Lung (tissue), 12 donors: ENCODE measurements around the gene SULF2. TPM values are rescaled to one million over a fixed set of nuclear protein-coding genes. Genes with fewer than 3 reads are reported as not detected.
A peak's percentile ranks its signal among the peaks of the same experiment; 100 is the strongest.

Experiments
- ATAC-seq: fragments of 200-7000 bp; cut with Tn5 transposase; one replicate; pipeline ENCODE4 v1.9.1; 2020; ENCODE audit warnings: moderate number of reproducible peaks; ENCODE audit not compliant: insufficient read depth, low FRiP score
- DNase-seq, 3 donors: peaks; one replicate each; pipeline ENCODE4 v3.0.0-alpha.2; 2013 to 2017
- H3K27ac ChIP-seq, 2 donors: one replicate each; pipeline ENCODE4 v1.5.1; 2013; ENCODE audit warnings: mild to moderate bottlenecking in 2 of 2, moderate library complexity in 2 of 2, control low read depth in 1 of 2, inconsistent platforms in 1 of 2, low read depth in 1 of 2, low read length in 1 of 2
- H3K27me3 ChIP-seq, 3 donors: one replicate each; pipeline ENCODE4 v1.5.1; 2013; ENCODE audit warnings: low read length in 2 of 3; ENCODE audit not compliant: control insufficient read depth in 3 of 3, insufficient read depth in 3 of 3
- H3K36me3 ChIP-seq, 4 donors: one replicate each; pipeline ENCODE4 v1.5.1; 2013; ENCODE audit warnings: low read length in 4 of 4, mild to moderate bottlenecking in 1 of 4, moderate library complexity in 1 of 4; ENCODE audit not compliant: control insufficient read depth in 4 of 4, insufficient read depth in 4 of 4
- H3K4me1 ChIP-seq, 5 donors: one replicate each; pipeline ENCODE4 v1.5.1; 2013; ENCODE audit warnings: low read length in 5 of 5, mild to moderate bottlenecking in 2 of 5, moderate library complexity in 1 of 5; ENCODE audit not compliant: control insufficient read depth in 5 of 5, insufficient read depth in 5 of 5
- H3K4me3 ChIP-seq: one replicate; pipeline ENCODE4 v1.5.1; 2013; ENCODE audit warnings: mild to moderate bottlenecking, control low read depth, moderate library complexity
- H3K9ac ChIP-seq, 2 donors: one replicate each; pipeline ENCODE4 v1.5.1; 2013; ENCODE audit warnings: low read length in 2 of 2, control low read depth in 1 of 2; ENCODE audit not compliant: insufficient read depth in 1 of 2
- H3K9me3 ChIP-seq, 4 donors: one replicate each; pipeline ENCODE4 v1.5.1; 2013; ENCODE audit warnings: low read length in 3 of 4, mild to moderate bottlenecking in 1 of 4, moderate library complexity in 1 of 4; ENCODE audit not compliant: control insufficient read depth in 4 of 4, insufficient read depth in 3 of 4
- CTCF ChIP-seq: IDR thresholded peaks from 2 replicates; pipeline ENCODE4 v1.5.1; 2012; ENCODE audit warnings: mild to moderate bottlenecking; ENCODE audit errors: control extremely low read depth, extremely low read depth
- WGBS, 2 donors: extraction: QIAGEN DNeasy Blood & Tissue Kit; methylation state at CpG; one replicate each; pipeline ENCODE4 v1.1.7; 2013; 5-methylcytosine and 5-hydroxymethylcytosine counted together
- polyA plus RNA-seq, 2 donors: library from polyadenylated mRNA; stranded (reverse); fragments of 200-250 nt; gene quantifications; one replicate each; pipeline ENCODE4 v1.2.1, GENCODE V29; 2013
- total RNA-seq, 2 donors: library from RNA; depleted of rRNA in 1 of 2; stranded (reverse); fragments of >200 nt in 1 of 2; gene quantifications; one replicate each; pipeline ENCODE4 v1.2.1, GENCODE V29; 2014 to 2021
- donor health status: control.
- donor health status: control.
- donor health status: Bipolar disorder and iron deficiency.
- donor health status: healthy.
- donor health status: DM: yes; HTN: yes; CAD: no.

Gene SULF2
- total and polyA plus RNA-seq, 4 donors: 17.7 to 42.4 (median 23.6) TPM

- no peak overlapping the region for H3K9ac ChIP-seq
- TF ChIP-seq CTCF: no peak
- WGBS, 2 donors: 94 to 99% methylated on average over 21 of the region's 21 CpGs
- no peak overlapping the region for H3K4me3 ChIP-seq
- no peaks in the 10 kb centered on the region for H3K36me3 ChIP-seq
- ATAC-seq: no peak
- H3K27ac ChIP-seq: no peak overlapping the region
- no peak for DNase-seq
- H3K27me3 ChIP-seq: no peaks in the 10 kb centered on the region
- peaks cover 2 to 18% (median 13%) of the 10 kb centered on the region in 4 donors for H3K9me3 ChIP-seq
- peaks cover 0 to 3% (median 0%) of the 10 kb centered on the region in 5 donors for H3K4me1 ChIP-seq
Observed at GRCh38 chr20:47694021-47694818, 91.1 kb downstream of the SULF2 start.

- ATAC-seq (no peak), DNase-seq (peak in 1 of 3 donors; percentile 18)
Observed at GRCh38 chr20:47691625-47692024, 93.7 kb downstream of the SULF2 start.

GRCh38 chr20:47689731-47690130, 95.5 kb downstream of the SULF2 start:
- no peak for DNase-seq
- Histone ChIP-seq H3K4me1 (no peaks in the 10 kb centered on the region), H3K27me3 (no peaks in the 10 kb centered on the region), H3K9me3 (peaks cover 2 to 18% (median 13%) of the 10 kb centered on the region in 4 donors), H3K27ac (no peak overlapping the region), H3K36me3 (no peaks in the 10 kb centered on the region), H3K4me3 (no peak overlapping the region), H3K9ac (no peak overlapping the region)
- 95 to 98% methylated on average over 1 of the region's 1 CpG for WGBS, 2 donors
- no peak for ATAC-seq
- TF ChIP-seq CTCF: no peak

More at GRCh38 chr20:47691625-47692024, 93.7 kb downstream of the SULF2 start:
- no peak for TF ChIP-seq CTCF
- Histone ChIP-seq H3K4me1 (peaks cover 0 to 3% (median 0%) of the 10 kb centered on the region in 5 donors), H3K9me3 (peaks cover 2 to 18% (median 13%) of the 10 kb centered on the region in 4 donors), H3K27me3 (no peaks in the 10 kb centered on the region), H3K36me3 (no peaks in the 10 kb centered on the region), H3K27ac (no peak overlapping the region), H3K4me3 (no peak overlapping the region), H3K9ac (no peak overlapping the region)
